HepG2 (cell line): Measurements from ENCODE around the gene PDPK1. TPM values are rescaled to one million over a fixed set of nuclear protein-coding genes. Genes with fewer than 3 reads are reported as not detected.
A peak's percentile ranks its signal among the peaks of the same experiment; 100 is the strongest.

Experiments
- EP300 ChIP-seq, 3 experiments: sonication (generic) in 1 of 3; formaldehyde crosslinking in 1 of 3; IDR thresholded peaks; 2 replicates each; pipeline versions ENCODE4 v1.5.1 to v1.6.1; 2011 to 2020; ENCODE audit warnings: low read depth in 2 of 3, low read length in 2 of 3, borderline replicate concordance in 1 of 3, improper control_type of control experiment in 1 of 3, mild to moderate bottlenecking in 1 of 3, missing genetic modification reagents in 1 of 3, moderate library complexity in 1 of 3
- HCFC1 ChIP-seq: fragments of 150-350 bp; IDR thresholded peaks from 2 replicates; pipeline ENCODE4 v1.6.1; 2014; ENCODE audit warnings: low read depth, low read length
- HOXD1 ChIP-seq: sonication (generic); formaldehyde crosslinking; IDR thresholded peaks from 2 replicates; pipeline ENCODE4 v1.5.0; 2020; ENCODE audit warnings: missing genetic modification reagents
- IRF9 ChIP-seq: sonication (generic); formaldehyde crosslinking; IDR thresholded peaks from 2 replicates; pipeline ENCODE4 v1.8.0; 2022; ENCODE audit warnings: missing genetic modification reagents, mild to moderate bottlenecking, borderline replicate concordance
- KDM2A ChIP-seq: sonication (generic); formaldehyde crosslinking; IDR thresholded peaks from 2 replicates; pipeline ENCODE4 v1.4.0; 2020; ENCODE audit warnings: low read depth, missing genetic modification reagents, borderline replicate concordance
- KDM5B ChIP-seq: sonication (generic); formaldehyde crosslinking; IDR thresholded peaks from 2 replicates; pipeline ENCODE4 v1.4.0; 2020; ENCODE audit warnings: missing genetic modification reagents, mild to moderate bottlenecking, borderline replicate concordance
- MIER3 ChIP-seq: IDR thresholded peaks from 2 replicates; pipeline ENCODE4 v1.6.1; 2016; ENCODE audit warnings: missing compliant biosample characterization, borderline replicate concordance
- SRY ChIP-seq: sonication (generic); formaldehyde crosslinking; IDR thresholded peaks from 2 replicates; pipeline ENCODE4 v1.8.0; 2022; ENCODE audit warnings: mild to moderate bottlenecking, missing genetic modification reagents
- ZBED4 ChIP-seq: sonication (generic); formaldehyde crosslinking; IDR thresholded peaks from 2 replicates; pipeline ENCODE4 v1.4.0; 2020; ENCODE audit warnings: missing genetic modification reagents, borderline replicate concordance
- ZFP62 ChIP-seq: sonication (generic); formaldehyde crosslinking; IDR thresholded peaks from 2 replicates; pipeline ENCODE4 v1.4.0; 2020; ENCODE audit warnings: missing genetic modification reagents
- ZNF225 ChIP-seq: sonication (generic); formaldehyde crosslinking; IDR thresholded peaks from 2 replicates; pipeline ENCODE4 v1.4.0; 2020; ENCODE audit warnings: mild to moderate bottlenecking, missing genetic modification reagents
- ZNF329 ChIP-seq: sonication (generic); formaldehyde crosslinking; IDR thresholded peaks from 2 replicates; pipeline ENCODE4 v1.9.0; 2021; ENCODE audit warnings: low read depth, mild to moderate bottlenecking, missing genetic modification reagents
- ZNF567 ChIP-seq: sonication (generic); formaldehyde crosslinking; IDR thresholded peaks from 2 replicates; pipeline ENCODE4 v1.8.1; 2023; ENCODE audit warnings: mild to moderate bottlenecking, missing genetic modification reagents, borderline replicate concordance
- ZNF652 ChIP-seq: IDR thresholded peaks from 2 replicates; pipeline ENCODE4 v1.6.1; 2016; ENCODE audit warnings: low read depth, borderline replicate concordance
- ZNF674 ChIP-seq: sonication (generic); formaldehyde crosslinking; IDR thresholded peaks from 2 replicates; pipeline ENCODE4 v1.5.0; 2020; ENCODE audit warnings: low read depth, mild to moderate bottlenecking, missing genetic modification reagents
- ZNF687 ChIP-seq: sonication (generic); formaldehyde crosslinking; IDR thresholded peaks from 2 replicates; pipeline ENCODE4 v1.5.1; 2020; ENCODE audit warnings: mild to moderate bottlenecking, missing genetic modification reagents, moderate library complexity
- polyA plus RNA-seq, 8 experiments: library from polyadenylated mRNA; depleted of rRNA in 3 of 8; stranded (reverse) in 7 of 8; unstranded in 1 of 8; fragments of >200 nt; fragmentation: Illumina TruSeq in 4 of 8; extraction: Trizol in 4 of 8; gene quantifications; 2 replicates each; pipeline versions ENCODE4 v1.2.1 to v1.2.3, GENCODE V29; 2011 to 2016; ENCODE audit warnings: low read depth in 4 of 8, missing spikeins in 1 of 8, mixed read lengths in 1 of 8; ENCODE audit not compliant: insufficient read depth in 1 of 8
- total RNA-seq, 5 experiments: library from RNA; depleted of rRNA; stranded (reverse); fragments of >200 nt; fragmentation: Illumina TruSeq; extraction: Trizol; gene quantifications; 2 replicates each; pipeline ENCODE4 v1.2.3, GENCODE V29; 2016; ENCODE audit warnings: low read depth in 1 of 5

The PDPK1 gene
- total and polyA plus RNA-seq, 2 of the 13 experiments (the other 11 are each of a cell fraction or from before 2014, with no cell fraction given): 59.6 to 129 TPM

- TF ChIP-seq ZBED4 (CRISPR knock-in tag) (no peak), ZNF687 (CRISPR knock-in tag) (peak; percentile 88; the same call in 1 of the 2 replicates), KDM5B (CRISPR knock-in tag) (no peak), KDM2A (CRISPR knock-in tag) (0 out of 2 replicates have a peak, but pooled peaks have one; percentile 20), ZFP62 (CRISPR knock-in tag) (no peak), ZNF652 (CRISPR knock-in tag) (peak; percentile 90), MIER3 (no peak), SRY (0 out of 2 replicates have a peak, but pooled peaks have one; percentile 11), EP300 (IDR thresholded peaks at IDR 0.05; ENCODE audit: low read depth in 2 of 2, low read length in 2 of 2) (no peak), EP300 (CRISPR knock-in tag; IDR thresholded peaks at IDR 0.05; ENCODE audit: borderline replicate concordance) (no peak), ZNF329 (CRISPR knock-in tag) (no peak), HOXD1 (no peak), ZNF225 (CRISPR knock-in tag) (peak; percentile 40; the same call in 1 of the 2 replicates), IRF9 (CRISPR knock-in tag) (peak; percentile 38; the same call in 1 of the 2 replicates), ZNF674 (no peak), ZNF567 (CRISPR knock-in tag) (no peak), HCFC1 (no peak)
These were observed 14.0 kb upstream of the PDPK1 start (continued) for GRCh38 chr16:2523801-2524231.
